NCI-H1694 (cell line): ENCODE data around the gene PCDH15.
A peak's percentile ranks its signal among the peaks of the same experiment; 100 is the strongest.

ENCODE experiments used
- DNase-seq: peaks from one replicate; lab custom pipeline; 2025; lab: John Stamatoyannopoulos, UW

PCDH15 gene

GRCh38 chr10:53846809-53847208, 954.2 kb downstream of the PCDH15 start:
- no peak for DNase-seq

GRCh38 chr10:53843736-53844362, 957.2 kb downstream of the PCDH15 start:
- no peak for DNase-seq

- DNase-seq: no peak
These were observed 959.4 kb downstream of the PCDH15 start for GRCh38 chr10:53841483-53842145.

- DNase-seq: no peak
These were observed 960.4 kb downstream of the PCDH15 start for GRCh38 chr10:53840653-53841052.

GRCh38 chr10:53839440-53840039, 961.5 kb downstream of the PCDH15 start:
- DNase-seq: peak; percentile 5

GRCh38 chr10:53836638-53837037, 964.4 kb downstream of the PCDH15 start:
- DNase-seq: no peak

GRCh38 chr10:53833908-53834307, 967.1 kb downstream of the PCDH15 start:
- DNase-seq: no peak

- DNase-seq: no peak
These were observed 973.8 kb downstream of the PCDH15 start for GRCh38 chr10:53827261-53827660.

- DNase-seq: no peak
These were observed 992.2 kb downstream of the PCDH15 start for GRCh38 chr10:53808677-53809372.

GRCh38 chr10:53786236-53786900, 1014.7 kb downstream of the PCDH15 start:
- no peak for DNase-seq

GRCh38 chr10:53771701-53772100, 1029.3 kb downstream of the PCDH15 start:
- no peak for DNase-seq

- no peak for DNase-seq
These were observed 1030.1 kb downstream of the PCDH15 start for GRCh38 chr10:53770903-53771302.

GRCh38 chr10:53765311-53765710, 1035.7 kb downstream of the PCDH15 start:
- DNase-seq: no peak

- DNase-seq: no peak
These were observed 1046.3 kb downstream of the PCDH15 start for GRCh38 chr10:53754596-53755250.
